ENCODE measurements around the gene PPIH. TPM values are rescaled to one million over a fixed set of nuclear protein-coding genes. Genes with fewer than 3 reads are reported as not detected.
"Not testable (repeated sequence)": the region's sequence is repeated elsewhere in the genome, so short reads cannot be mapped to it uniquely, and the experiment has no call there.

Gene PPIH
- total RNA-seq, 1 experiment from 2014 or later = 102 TPM

DNA sequence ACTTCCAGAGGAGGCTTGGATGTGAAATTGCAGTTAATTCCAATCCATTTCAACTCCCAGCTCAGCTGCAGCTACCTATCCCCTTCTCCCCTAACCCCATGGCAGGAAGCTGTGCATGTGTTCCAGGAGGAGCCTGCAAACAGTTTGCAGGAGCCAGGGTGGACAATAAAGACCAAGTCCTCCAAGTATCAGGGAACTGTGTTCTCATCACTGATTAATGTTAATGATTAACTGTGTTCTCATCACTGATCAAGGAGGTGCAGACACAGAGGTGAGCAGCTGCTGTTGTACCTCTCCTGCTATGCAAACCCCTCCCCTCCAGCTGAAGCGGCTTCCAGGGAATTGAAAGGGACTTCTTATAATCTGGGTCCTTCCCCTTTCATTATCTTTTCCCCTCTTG is 62.6 kb downstream of the PPIH start:
- no peaks in the 10 kb centered on the region for H3K4me1 ChIP-seq (replicated peaks; ENCODE audit: insufficient read depth)
- POLR2A ChIA-PET (ENCODE audit: unreplicated experiment) = no interaction called here
- H3K27me3 ChIP-seq (ENCODE audit: insufficient read depth, low read depth) = no peaks in the 10 kb centered on the region
- H3K36me3 ChIP-seq (ENCODE audit: low read depth) = no peaks in the 10 kb centered on the region
- DNase-seq = no peak
- no peak overlapping the region for H3K27ac ChIP-seq
- no peaks in the 10 kb centered on the region for H4K20me1 ChIP-seq (ENCODE audit: insufficient read depth)
- no peak overlapping the region for H3K4me3 ChIP-seq
- intact Hi-C loops (cut with micrococcal nuclease; ENCODE audit: unreplicated experiment) = no loop called here
- TF ChIP-seq, protein P1, sequence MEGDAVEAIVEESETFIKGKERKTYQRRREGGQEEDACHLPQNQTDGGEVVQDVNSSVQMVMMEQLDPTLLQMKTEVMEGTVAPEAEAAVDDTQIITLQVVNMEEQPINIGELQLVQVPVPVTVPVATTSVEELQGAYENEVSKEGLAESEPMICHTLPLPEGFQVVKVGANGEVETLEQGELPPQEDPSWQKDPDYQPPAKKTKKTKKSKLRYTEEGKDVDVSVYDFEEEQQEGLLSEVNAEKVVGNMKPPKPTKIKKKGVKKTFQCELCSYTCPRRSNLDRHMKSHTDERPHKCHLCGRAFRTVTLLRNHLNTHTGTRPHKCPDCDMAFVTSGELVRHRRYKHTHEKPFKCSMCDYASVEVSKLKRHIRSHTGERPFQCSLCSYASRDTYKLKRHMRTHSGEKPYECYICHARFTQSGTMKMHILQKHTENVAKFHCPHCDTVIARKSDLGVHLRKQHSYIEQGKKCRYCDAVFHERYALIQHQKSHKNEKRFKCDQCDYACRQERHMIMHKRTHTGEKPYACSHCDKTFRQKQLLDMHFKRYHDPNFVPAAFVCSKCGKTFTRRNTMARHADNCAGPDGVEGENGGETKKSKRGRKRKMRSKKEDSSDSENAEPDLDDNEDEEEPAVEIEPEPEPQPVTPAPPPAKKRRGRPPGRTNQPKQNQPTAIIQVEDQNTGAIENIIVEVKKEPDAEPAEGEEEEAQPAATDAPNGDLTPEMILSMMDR (conservative IDR thresholded peaks at IDR 0.05) = no peak
- no peak for TF ChIP-seq EZH2 (IDR thresholded peaks at IDR 0.05; ENCODE audit: low read depth)
- CTCF ChIA-PET = no interaction called here
- H3K9me2 ChIP-seq (ENCODE audit: insufficient read depth) = no peaks in the 10 kb centered on the region
- H3K9me3 ChIP-seq (ENCODE audit: insufficient read depth, low read depth) = no peaks in the 10 kb centered on the region
- H2AFZ ChIP-seq = no peak overlapping the region
- no peaks in the 10 kb centered on the region for H3K79me2 ChIP-seq (ENCODE audit: low read depth)
- H3F3A ChIP-seq (ENCODE audit: insufficient read depth, low read depth) = no peaks in the 10 kb centered on the region
- BruUV-seq (replicated peaks) = no TSS peak
- H3K4me2 ChIP-seq = no peak overlapping the region

DNA sequence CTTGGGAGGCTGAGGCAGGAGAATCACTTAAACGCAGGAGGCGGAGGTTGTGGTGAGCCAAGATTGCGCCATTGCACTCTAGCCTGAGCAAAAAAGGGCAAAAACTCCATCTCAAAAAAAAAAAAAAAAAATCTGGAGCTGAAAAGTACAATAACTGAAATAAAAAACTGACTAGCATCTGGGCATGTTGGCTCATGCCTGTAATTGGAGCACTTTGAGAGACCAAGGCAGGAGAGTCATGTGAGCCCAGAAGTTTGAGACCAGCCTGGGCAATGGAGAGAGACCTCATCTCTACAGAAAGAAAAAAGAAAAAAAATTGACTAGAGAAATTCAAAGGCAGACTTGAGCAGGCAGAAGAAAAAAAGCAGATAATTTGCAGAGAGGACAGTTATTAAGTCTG is 63.7 kb downstream of the PPIH start:
- H2AFZ ChIP-seq = no peak overlapping the region
- H3K4me1 ChIP-seq (replicated peaks; ENCODE audit: insufficient read depth) = no peaks in the 10 kb centered on the region
- CTCF ChIA-PET = no interaction called here
- POLR2A ChIA-PET (ENCODE audit: unreplicated experiment) = no interaction called here
- DNase-seq = no peak
- no peaks in the 10 kb centered on the region for H4K20me1 ChIP-seq (ENCODE audit: insufficient read depth)
- no peaks in the 10 kb centered on the region for H3K9me3 ChIP-seq (ENCODE audit: insufficient read depth, low read depth)
- TF ChIP-seq, protein P1 (conservative IDR thresholded peaks at IDR 0.05) = no peak
- TF ChIP-seq EZH2 (IDR thresholded peaks at IDR 0.05; ENCODE audit: low read depth) = no peak
- no TSS peak for BruUV-seq (replicated peaks)
- H3F3A ChIP-seq (ENCODE audit: insufficient read depth, low read depth) = no peaks in the 10 kb centered on the region
- H3K27me3 ChIP-seq (ENCODE audit: insufficient read depth, low read depth) = no peaks in the 10 kb centered on the region
- no peak overlapping the region for H3K4me3 ChIP-seq
- no peak overlapping the region for H3K4me2 ChIP-seq
- H3K36me3 ChIP-seq (ENCODE audit: low read depth) = no peaks in the 10 kb centered on the region
- H3K79me2 ChIP-seq (ENCODE audit: low read depth) = no peaks in the 10 kb centered on the region
- no peaks in the 10 kb centered on the region for H3K9me2 ChIP-seq (ENCODE audit: insufficient read depth)
- intact Hi-C loops (cut with micrococcal nuclease; ENCODE audit: unreplicated experiment) = no loop called here
- no peak overlapping the region for H3K27ac ChIP-seq

DNA sequence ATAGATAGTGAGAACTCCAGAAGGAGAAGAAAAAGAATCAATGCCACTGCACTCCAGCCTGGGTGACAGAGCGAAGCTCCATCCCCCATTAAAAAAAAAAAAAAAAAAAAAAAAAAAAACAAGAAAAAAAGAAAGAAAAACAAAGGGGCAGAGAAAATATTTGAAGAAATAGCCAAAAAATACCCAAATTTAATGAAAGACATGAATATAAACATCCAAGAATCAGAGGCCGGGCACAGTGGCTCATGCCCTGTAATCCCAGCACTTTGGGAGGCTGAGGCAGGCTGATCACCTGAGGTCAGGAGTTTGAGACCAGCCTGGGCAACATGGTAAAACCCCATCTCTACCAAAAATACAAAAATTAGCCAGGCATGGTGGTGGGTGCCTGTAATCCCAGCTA is 64.2 kb downstream of the PPIH start:
- H3K4me3 ChIP-seq; H3K4me2 ChIP-seq; H3F3A ChIP-seq (ENCODE audit: insufficient read depth, low read depth); BruUV-seq (replicated peaks); H4K20me1 ChIP-seq (ENCODE audit: insufficient read depth); H3K27ac ChIP-seq; H3K79me2 ChIP-seq (ENCODE audit: low read depth); DNase-seq; intact Hi-C loops (cut with micrococcal nuclease; ENCODE audit: unreplicated experiment); H3K9me3 ChIP-seq (ENCODE audit: insufficient read depth, low read depth); H3K9me2 ChIP-seq (ENCODE audit: insufficient read depth); POLR2A ChIA-PET (ENCODE audit: unreplicated experiment); H2AFZ ChIP-seq; H3K4me1 ChIP-seq (replicated peaks; ENCODE audit: insufficient read depth); H3K36me3 ChIP-seq (ENCODE audit: low read depth); H3K27me3 ChIP-seq (ENCODE audit: insufficient read depth, low read depth): not testable (repeated sequence)
- CTCF ChIA-PET = interaction anchor here (0.5 kb wide), 1 partner anchor 1382 kb away, joined by 4 read pairs; no protein-coding TSS in a partner anchor

DNA sequence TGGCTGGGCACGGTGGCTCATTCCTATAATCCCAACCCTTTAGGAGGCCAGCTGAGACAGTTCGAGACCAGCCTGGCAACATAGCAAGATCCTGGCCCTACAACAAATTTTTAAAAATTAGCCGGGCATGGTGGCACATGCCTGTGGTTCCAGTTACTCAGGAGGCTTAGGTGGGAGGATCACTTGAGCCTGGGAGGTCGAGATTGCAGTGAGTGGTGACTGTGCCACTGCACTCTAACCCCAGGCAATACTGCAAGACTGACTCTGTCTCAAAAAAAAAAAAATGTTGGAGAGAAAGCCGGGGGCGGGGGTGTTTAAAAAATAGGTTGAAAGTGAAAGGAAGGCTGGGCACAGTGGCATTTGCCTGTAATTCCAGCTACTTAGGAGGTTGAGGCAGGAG is 65.3 kb downstream of the PPIH start:
- no TSS peak for BruUV-seq (replicated peaks)
- no peaks in the 10 kb centered on the region for H3K9me3 ChIP-seq (ENCODE audit: insufficient read depth, low read depth)
- ChIA-PET CTCF (no interaction called here), POLR2A (ENCODE audit: unreplicated experiment) (interaction anchor here (0.7 kb wide), 1 partner anchor 11 kb away, joined by 13 read pairs; no protein-coding TSS in a partner anchor)
- no peak overlapping the region for H3K4me2 ChIP-seq
- H3F3A ChIP-seq (ENCODE audit: insufficient read depth, low read depth) = no peaks in the 10 kb centered on the region
- H3K27me3 ChIP-seq (ENCODE audit: insufficient read depth, low read depth) = no peaks in the 10 kb centered on the region
- H3K36me3 ChIP-seq (ENCODE audit: low read depth) = no peaks in the 10 kb centered on the region
- H3K4me1 ChIP-seq (replicated peaks; ENCODE audit: insufficient read depth) = no peaks in the 10 kb centered on the region
- intact Hi-C loops (cut with micrococcal nuclease; ENCODE audit: unreplicated experiment) = no loop called here
- H2AFZ ChIP-seq = no peak overlapping the region
- no peak overlapping the region for H3K27ac ChIP-seq
- H3K79me2 ChIP-seq (ENCODE audit: low read depth) = no peaks in the 10 kb centered on the region
- H3K9me2 ChIP-seq (ENCODE audit: insufficient read depth) = no peaks in the 10 kb centered on the region
- TF ChIP-seq, protein P1 (conservative IDR thresholded peaks at IDR 0.05) = no peak
- TF ChIP-seq EZH2 (IDR thresholded peaks at IDR 0.05; ENCODE audit: low read depth) = no peak
- H3K4me3 ChIP-seq = no peak overlapping the region
- H4K20me1 ChIP-seq (ENCODE audit: insufficient read depth) = no peaks in the 10 kb centered on the region
- no peak for DNase-seq

DNA sequence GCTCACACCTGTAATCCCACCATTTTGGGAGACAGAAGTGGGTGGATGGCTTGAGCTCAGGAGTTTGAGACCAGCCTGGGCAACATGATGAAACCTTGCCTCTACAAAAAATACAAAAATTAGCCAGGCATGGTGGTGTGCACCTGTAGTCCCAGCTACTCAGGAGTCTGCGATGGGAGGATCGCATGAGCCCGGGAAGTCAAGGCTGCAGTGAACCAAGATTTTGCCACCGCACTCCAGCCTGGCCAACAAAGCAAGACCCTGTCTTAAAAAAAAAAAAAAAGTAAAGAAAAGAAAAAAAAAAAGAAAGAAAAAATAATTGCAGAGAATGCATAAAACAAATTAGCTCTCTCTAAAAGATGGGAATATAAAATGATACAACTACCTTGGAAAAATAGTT is 67.6 kb downstream of the PPIH start:
- DNase-seq; H3K4me3 ChIP-seq; H3K9me3 ChIP-seq (ENCODE audit: insufficient read depth, low read depth); H3F3A ChIP-seq (ENCODE audit: insufficient read depth, low read depth); H3K36me3 ChIP-seq (ENCODE audit: low read depth); H3K4me2 ChIP-seq; H3K9me2 ChIP-seq (ENCODE audit: insufficient read depth); H3K27me3 ChIP-seq (ENCODE audit: insufficient read depth, low read depth); H4K20me1 ChIP-seq (ENCODE audit: insufficient read depth); H2AFZ ChIP-seq; H3K4me1 ChIP-seq (replicated peaks; ENCODE audit: insufficient read depth); intact Hi-C loops (cut with micrococcal nuclease; ENCODE audit: unreplicated experiment); POLR2A ChIA-PET (ENCODE audit: unreplicated experiment); H3K79me2 ChIP-seq (ENCODE audit: low read depth); H3K27ac ChIP-seq; BruUV-seq (replicated peaks): not testable (repeated sequence)
- CTCF ChIA-PET = interaction anchor here (0.7 kb wide), 2 partner anchors 21 to 68 kb away, joined by 3 read pairs; no protein-coding TSS in a partner anchor
